Islet of Langerhans (tissue), 1 donor: ENCODE measurements around the gene KCNRG.
"Not testable (repeated sequence)": the region's sequence is repeated elsewhere in the genome, so short reads cannot be mapped to it uniquely, and the experiment has no call there.

Experiments
- FAIRE-seq: peaks from one replicate; lab custom pipeline; 2011; peaks lifted over from hg19 to GRCh38; lab: Jason Lieb, UNC

KCNRG gene, protein sequence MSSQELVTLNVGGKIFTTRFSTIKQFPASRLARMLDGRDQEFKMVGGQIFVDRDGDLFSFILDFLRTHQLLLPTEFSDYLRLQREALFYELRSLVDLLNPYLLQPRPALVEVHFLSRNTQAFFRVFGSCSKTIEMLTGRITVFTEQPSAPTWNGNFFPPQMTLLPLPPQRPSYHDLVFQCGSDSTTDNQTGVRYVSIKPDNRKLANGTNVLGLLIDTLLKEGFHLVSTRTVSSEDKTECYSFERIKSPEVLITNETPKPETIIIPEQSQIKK

DNA sequence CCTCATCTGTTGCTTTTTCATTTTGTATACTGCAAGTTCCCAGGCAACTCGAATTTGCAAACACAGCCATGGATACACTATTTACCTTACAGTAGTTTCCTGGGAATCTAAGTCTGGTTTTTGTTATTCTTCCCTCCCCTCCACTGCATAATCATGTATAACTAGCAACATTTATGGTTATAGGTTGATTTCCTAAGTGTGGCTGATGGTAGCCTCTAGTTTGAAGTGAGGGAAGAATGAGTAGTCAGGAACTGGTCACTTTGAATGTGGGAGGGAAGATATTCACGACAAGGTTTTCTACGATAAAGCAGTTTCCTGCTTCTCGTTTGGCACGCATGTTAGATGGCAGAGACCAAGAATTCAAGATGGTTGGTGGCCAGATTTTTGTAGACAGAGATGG is at the start of gene KCNRG:
TSS of gene KCNRG (plus strand) at position 187 of the 400 bp plus-strand sequence. CDS start at position 237, 50 bp downstream.
- FAIRE-seq: no peak

DNA sequence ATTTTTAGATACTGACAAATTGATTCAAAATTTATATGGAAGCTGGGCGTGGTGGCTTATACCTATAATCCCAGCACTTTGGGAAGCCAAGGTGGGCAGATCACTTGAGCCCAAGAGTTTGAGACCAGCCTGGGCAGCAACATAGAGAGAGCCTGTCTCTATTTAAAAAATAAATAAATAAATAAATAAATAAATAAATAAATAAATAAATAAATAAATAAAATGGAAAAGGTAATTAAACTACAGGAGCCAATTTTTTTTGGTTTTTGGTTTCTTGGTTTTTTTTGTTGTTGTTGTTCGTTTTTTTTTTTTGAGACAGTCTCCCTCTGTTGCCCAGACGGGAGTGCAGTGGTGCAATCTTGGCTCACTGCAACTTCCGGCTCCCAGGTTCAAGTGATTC is 47.8 kb upstream of the KCNRG start:
- FAIRE-seq: no peak

DNA sequence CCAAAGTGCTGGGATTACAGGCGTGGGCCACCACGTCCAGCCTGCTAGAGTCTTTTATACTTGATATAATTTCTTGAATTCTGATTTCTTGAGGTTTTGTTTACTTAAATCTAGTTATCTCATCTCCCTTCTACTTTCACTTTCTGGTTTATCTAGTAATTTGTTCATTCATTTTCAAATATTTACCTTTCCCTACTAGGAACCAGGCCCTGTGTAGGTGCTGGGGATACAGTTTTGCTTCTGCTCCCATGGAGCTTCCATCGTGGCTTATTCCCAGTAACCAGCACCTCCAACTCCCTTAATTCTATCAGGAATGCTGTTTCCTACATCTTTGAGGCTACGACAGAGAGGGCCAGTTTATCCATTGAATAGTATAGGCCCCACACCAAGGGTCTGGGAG is 42.5 kb upstream of the KCNRG start:
- peak; percentile 98 for FAIRE-seq

DNA sequence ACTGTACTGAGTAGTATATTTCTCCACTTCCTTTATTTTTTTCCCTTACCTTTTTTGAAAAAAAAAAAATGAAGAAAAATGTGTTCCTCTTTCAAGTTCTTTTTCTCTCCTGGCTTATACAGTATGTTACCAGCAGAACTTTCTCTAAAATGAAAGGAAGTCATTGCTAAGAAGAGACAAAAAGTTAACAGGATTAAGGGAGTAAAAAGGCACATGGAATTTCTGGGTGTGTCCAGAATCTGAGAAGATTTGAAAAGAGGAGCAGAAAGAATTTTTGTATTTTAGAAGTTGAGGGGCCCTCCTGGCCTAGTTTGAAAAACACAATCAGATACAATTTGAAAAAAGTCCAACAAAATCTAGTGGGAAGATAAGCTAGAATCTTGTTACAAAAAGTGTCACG is 39.4 kb upstream of the KCNRG start:
- no peak for FAIRE-seq

DNA sequence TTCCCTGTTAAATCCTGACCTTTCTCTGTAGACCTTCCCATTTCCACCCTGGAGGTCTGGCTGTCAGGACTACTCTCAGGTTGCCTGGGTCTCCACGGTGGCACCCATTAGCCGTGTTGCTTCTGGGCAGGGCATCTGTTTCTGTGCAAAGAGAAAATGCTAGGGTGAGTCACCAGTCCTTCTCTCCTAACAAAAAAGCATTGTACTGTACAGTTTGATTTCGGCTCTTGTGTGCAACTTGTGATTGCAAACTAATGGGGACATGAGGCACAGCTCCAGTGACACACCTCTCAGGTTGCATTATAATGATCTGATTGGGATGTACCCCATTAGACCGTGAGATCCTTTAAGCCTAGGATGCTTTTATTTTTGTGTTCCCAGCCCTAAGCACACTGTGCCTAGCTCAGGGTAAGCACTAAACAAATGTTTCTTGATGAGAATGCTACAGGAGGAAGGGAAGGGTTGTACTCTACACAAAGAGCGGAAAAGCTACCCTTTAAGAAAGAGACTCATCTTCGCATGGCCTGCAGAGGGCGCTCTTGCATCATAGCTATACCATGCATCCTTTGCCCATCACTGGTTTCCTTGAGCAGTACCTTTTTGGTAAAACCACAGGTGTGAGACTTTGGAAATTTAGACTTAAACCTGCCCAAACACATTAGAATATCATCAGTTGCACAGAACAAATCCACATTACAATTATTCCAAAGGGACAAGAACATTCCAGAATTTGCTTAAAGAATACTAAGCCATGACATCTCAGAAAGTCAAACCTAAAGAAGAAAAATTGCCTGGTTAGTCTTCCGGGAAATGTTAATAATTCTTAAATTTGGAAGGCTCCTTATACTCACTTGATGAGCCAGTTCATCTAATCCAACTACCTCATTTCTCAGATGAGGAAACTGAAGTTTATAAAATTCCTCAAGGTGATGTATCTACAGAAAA is 38.7 kb upstream of the KCNRG start:
- FAIRE-seq: peak; percentile 69

DNA sequence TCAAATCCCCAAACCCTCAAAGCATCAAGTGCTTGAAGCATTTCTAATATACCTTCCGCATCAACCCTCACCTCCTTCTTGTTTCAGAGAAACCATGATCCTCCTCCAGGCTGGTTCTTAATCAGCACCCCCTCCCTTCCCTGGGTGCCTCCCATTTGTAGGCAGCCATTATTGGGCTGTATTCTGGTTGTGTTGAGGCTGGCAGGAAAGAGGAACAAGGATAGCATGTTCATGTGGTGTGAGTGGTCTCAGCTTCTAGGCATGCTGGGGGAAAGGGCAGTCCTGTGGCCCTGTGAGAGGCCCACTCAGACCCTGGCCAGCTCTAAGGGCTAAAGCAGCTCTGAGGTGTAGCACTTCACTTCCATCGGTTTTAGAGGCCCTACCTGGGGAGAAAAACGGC is 37.3 kb upstream of the KCNRG start:
- no peak for FAIRE-seq

DNA sequence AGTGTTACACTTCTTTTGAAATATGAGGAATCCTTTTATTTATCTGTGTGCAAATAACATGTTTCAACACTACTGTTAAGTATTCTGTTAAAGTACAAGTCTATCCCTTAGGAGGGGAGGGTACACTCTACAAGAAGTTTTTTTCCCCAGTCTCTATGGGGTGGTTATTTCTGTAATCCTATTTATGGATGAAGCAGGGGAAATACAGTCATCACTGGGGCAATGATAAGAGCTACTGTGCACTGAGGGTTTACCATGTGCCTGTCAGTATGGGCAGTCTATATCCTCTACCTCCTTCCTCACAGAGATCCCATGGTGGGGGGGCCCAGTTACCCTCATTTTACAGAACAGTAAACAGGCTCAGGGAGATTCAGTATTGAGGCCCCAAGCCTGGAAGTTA is 35.0 kb upstream of the KCNRG start:
- FAIRE-seq: no peak

DNA sequence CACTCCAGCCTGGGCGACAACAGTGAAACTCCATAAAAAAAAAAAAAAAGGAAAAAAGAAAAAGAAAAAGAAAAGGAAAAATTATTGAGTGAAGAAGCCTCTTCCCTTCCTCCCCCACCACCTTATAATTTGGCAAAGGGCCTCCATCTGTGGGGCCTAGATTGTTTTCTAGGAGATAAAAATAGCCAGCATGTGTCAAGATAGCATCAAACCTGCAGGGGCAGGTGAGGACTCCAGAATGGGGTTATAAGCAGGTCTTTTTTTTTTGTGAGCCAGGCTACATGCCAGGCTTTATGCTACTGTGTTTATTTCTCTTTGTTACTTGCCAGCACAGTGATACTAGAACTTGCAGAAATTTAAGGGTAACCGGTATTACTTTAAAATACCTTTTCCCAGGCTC is 30.1 kb upstream of the KCNRG start:
- no peak for FAIRE-seq

DNA sequence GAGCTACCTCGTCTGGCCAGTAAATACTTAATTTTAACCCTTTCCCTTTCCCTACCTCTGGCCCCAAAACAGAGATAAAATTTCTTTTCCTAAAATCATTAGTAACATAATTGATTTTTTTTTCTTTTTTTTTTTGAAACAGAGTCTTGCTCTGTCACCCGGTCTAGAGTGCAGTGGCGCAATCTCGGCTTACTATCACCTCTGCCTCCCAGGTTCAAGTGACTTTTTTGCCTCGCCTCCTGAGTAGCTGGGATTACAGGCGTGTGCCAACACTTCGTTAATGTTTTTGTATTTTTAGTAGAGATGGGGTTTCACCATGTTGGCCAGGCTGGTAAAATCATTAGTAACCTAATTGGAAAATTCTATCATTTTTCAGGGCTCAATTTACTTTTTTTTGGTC is 28.8 kb upstream of the KCNRG start:
- no peak for FAIRE-seq

DNA sequence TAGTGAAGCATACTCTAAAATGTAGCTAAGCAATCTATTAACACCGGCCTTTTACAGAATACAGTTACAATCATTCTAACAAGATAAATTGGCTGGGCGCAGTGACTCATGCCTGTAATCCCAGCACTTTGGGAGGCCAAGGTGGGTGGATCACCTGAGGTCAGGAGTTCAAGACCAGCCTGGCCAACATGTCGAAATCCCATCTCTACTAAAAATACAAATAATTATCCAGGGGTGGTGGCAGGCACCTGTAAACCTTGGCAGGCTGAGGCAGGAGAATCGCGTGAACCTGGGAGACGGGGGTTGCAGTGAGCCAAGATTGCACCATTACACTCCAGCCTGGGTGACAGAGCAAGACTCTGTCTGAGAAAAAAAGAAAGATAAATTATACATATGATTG is 24.6 kb upstream of the KCNRG start:
- FAIRE-seq: not testable (repeated sequence)

DNA sequence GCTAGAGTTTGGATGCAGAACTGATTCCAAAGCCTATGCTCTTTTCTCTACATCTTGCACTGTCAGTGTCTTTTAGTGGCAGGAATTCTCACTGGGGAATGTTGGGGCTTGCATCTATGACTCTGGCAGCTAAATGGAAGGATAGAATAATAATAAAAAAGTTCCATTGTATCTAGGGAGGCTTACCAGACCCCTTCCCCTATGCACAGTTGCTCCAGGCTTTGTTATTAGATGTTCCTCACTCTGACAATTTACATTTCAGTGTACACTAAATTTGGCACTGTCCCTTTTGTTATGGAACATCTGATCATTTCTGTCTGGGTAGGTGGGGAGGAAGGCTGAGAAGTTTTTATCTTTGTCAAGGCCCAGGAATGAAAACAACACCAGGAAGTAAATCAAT is 22.1 kb upstream of the KCNRG start:
- FAIRE-seq: no peak

DNA sequence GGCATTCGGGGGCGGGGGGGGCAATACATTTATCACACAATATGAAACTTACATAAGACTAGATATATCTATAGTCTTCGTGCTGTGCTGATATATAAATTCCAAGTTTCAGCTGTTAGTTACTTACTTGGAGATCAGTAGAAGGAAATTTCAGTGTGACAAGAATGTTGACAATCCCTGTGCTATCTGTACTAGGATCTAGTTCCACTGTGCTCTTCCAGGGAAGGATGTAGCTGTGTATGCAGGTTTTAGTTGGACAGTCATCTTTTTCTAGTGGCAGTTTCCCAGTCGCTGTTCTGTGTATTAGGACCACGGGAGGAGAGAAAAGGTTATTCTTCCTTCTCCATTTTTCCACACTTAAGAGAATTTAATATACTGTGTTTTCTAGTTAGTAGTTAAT is 21.6 kb upstream of the KCNRG start:
- no peak for FAIRE-seq

DNA sequence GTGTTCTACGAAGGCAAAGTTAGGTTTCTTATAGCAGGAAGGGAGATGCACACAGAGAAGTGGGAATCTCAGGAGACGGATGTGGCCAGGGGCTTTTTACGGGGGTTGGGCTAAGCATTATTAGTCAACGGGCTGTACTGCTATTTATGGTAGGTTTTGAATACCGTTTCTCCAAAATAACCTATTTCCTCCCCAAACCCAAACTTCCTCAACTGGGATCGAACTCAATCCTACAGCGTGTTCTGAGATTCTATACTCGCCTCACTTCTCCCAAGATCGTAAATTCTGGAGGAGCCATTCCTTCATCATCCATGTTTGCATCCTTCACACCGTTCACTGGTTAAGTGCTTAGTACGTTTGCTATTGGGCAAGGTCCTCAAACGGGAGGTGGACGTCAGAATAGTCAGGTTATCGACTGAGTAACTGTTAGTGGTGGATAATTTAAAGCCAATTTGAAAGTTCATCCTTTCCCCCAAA is 19.6 kb upstream of the KCNRG start:
- FAIRE-seq: no peak

DNA sequence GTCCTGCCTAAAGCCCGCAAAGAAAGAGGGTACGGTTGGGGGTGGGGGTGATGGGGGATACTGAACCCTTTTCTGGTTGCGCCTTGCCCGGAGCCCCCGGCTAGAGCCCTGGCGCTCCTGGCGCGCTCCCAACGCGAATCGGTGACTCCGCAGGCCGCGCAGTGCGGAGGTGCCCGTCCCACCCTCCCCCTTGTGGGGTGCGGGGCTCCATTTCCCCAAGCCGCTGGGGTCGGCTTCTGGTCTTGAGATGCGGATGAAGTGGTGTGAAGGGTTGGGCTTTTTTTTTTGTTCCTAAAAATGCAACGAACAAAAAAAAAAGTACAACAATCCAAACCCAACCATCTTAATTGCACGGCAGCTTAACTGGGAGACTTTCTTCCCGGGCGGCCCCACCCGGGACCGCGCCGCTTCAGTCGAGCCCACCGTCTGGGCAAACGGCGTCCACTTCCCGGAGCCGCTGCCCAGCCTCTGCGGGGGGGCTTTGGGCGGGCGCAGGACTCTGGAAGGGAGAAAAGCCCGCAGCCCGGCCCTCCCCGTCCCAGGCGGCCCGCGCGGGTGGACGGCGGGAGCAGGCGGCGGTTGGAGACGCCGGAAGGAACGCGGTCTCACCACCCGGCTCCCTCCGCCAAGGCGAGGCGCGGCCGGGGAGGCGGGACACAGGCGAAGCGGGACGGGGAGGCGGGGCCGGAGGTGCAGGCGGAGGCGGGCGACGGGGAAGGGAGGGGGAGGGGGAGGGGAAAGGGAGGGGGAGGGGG is 18.9 kb upstream of the KCNRG start:
- FAIRE-seq: no peak

DNA sequence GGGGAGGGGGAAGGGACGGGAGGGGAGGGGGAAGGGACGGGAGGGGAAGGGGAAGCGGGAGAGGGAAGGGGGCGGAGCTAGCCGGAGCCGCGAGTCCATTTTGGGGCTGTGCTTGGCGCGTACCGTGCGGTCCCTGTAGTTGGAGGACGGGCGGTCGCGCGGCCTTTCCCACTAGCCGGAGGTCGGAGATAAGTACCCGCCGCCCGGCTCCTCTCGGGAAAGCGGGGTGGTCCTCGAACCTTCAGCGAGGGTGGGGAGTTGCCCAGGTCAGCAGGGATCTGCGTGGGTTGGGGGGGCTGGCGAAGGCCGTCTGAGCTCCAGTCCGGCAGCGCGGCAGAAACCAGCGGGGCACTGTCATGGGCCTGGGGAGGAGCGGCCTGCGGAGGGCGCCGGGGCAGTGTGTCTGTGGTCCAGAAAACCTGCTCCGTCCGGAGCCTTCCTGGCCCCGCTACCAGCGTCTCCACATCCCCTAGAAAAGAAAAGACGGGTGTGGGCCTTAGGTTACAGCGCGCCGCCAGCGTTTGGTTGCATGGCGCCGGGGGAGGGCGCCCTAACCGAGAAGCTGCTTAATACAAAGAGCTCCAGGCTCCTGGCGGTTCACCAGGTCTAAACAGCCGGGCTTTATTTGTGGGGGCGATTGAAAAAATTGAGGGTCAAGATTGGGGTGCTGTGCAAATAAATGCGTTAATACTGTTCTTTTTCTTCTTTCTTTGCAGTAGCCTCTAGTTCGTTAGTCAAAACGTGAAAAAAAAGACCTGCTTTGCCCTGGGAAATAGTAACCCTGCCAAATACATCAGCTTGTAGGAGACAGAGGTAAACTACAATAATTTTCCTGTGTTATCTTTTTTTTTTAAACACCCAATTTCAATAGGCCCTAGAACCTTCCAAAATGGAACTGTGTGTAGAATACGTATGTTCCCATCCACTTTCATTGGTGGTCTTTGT is 18.0 kb upstream of the KCNRG start, which contains the start of gene TRIM13:
TSS of gene TRIM13 (plus strand) at position 92 of the 945 bp plus-strand sequence. CDS start 14,899 bp downstream, outside the sequence.
- FAIRE-seq: peak; percentile 51

DNA sequence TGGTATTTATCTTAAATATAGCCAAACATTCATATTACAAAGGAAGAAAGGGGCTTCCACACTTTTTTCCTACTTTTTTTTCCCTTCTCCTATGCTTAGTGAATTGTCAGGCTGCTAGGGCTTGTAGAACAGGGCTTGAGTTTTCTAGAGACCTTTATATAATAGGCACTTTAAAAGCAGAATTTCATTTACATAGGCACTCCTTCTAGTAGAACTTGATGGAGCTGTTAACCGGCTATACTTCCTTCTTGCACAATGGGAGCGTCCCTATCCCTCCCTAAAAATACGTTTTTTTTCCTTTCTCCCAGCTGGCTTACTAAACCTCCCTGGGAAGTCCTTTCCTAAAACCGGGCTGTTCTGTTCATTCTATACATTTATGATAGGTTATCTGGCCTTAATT is 17.3 kb upstream of the KCNRG start:
- peak; percentile 5 for FAIRE-seq

DNA sequence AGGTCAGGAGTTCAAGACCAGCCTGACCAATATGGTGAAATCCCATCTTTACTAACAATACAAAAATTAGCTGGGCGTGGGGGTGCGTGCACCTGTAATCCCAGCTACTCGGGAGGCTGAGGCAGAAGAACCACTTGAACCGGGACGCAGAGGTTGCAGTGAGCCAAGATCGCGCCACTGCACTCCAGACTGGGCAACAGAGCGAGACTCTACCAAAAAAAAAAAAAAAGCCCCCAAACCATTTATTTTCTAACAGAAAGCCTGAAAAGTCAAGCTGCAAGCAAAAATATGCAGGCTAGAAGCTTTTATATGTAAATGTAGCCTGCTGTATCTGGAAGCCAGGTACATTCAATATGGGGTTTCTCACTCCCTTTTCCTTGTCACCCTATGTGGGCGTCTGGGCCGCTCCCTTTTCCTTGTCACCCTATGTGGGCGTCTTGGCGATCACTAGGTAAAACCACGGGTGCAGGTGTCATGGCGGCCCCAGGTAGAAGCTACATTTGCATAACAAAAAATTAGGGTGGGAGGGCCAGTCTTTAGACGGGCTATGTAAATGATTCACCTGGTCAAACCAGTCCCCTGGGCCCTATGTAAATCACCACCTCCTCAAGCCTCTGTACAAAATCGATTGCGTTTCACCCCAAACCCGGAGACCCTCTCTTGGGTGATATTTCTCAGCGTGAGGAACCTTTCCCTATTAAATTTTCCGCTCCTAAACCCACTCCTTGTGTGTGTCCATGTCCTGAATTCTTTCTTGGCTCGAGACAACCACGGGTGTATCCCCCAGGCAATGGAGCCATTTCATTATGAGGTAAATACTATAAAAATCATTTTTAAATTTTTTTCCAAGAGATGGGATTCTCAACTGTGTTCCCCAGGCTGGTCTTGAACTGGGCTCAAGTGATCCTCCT is 16.3 kb upstream of the KCNRG start:
- no peak for FAIRE-seq

DNA sequence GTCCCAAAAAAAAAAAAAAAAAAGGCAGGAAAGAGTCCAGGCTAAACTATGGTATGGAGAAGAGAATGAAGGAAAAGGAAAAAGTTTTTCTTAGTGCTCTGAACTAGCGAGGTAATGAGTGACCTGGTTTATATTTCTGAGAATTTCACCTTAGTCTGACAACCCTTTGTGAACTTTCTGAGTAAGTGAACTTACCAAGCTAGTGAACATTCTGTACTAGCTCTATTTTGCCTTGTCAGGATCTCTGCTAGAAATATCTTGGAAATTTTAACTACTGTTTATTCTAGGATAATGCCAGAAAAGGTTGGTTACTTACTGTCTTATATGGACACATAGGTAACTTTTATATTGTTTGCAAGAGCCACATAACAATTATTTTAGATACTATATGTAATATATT is 14.0 kb upstream of the KCNRG start:
- no peak for FAIRE-seq

DNA sequence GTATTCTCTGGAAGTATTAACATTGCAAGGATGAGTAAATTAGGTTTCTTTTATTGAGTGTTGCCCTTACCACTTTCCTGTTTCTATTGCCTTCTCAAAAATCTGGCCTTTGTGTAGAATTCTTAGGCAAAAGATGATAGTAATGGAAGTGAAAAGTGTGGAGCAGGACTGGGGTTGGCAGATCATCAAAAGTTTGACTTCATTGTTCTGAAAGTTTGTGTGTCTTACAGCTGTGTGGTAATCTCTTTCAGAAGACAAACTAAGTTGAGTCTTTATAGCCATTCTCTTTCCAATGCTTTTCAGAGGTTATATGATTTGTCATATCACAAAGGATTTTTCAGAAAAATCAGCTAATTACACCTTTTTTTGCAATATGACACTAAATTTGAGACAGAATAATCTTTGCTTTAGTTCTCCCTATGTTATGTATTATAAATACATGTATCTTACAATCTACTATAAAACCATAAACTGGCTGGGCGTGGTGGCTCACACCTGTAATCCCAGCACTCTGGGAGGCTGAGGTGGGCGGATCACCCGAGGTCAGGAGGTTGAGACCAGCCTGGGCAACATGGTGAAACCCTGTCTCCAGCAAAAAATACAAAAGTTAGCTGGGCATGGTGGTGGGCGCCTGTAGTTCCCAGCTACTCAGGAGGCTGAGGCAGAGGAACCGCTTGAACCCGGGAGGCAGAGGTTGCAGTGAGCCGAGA is 8.7 kb upstream of the KCNRG start:
- FAIRE-seq: no peak

DNA sequence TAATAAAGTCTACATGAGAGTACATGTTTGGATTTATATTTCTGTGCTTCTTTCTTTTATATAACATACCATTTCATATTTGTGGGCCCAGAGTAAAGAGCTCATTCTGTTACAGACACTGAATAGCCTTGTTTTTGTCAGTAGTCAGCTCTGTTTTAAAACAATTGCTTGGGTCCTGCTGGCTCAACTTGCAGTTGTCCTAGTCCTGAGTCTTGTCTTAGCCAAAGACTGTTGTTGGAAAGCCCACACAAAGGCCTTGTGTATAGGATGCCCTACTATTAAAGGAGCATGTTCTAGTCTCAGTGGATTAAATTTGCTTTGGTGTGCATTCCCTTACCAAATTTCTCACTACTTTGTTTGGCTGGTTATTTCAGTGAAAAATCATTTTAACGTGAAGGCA is 3.8 kb upstream of the KCNRG start:
- FAIRE-seq: no peak
